HG03135 (cell line): ENCODE results near the gene ACR.

ENCODE experiments used
- ATAC-seq: cut with Tn5 transposase; IDR thresholded peaks from one replicate; pipeline ENCODE4 v1.9.1; 2021; ENCODE audit warnings: mild to moderate bottlenecking, moderate library complexity; ENCODE audit not compliant: unreplicated experiment

Gene ACR

GRCh38 chr22:50716290-50717024 is 21.5 kb upstream of the ACR start:
- ATAC-seq = no peak

- no peak for ATAC-seq
Measured at GRCh38 chr22:50717709-50718351, 20.2 kb upstream of the ACR start.

GRCh38 chr22:50718352-50718709 is 19.7 kb upstream of the ACR start:
- ATAC-seq = no peak

- ATAC-seq = no peak
Measured at GRCh38 chr22:50719814-50720300, 18.1 kb upstream of the ACR start.

- no peak for ATAC-seq
Measured at GRCh38 chr22:50720301-50721256, 17.4 kb upstream of the ACR start.

- ATAC-seq = no peak
Measured at GRCh38 chr22:50721257-50721844, 16.7 kb upstream of the ACR start.

- no peak for ATAC-seq
Measured at GRCh38 chr22:50722048-50722701, 15.8 kb upstream of the ACR start.

- no peak for ATAC-seq
Measured at GRCh38 chr22:50722716-50723428, 15.1 kb upstream of the ACR start.

GRCh38 chr22:50723991-50724390 is 14.0 kb upstream of the ACR start:
- no peak for ATAC-seq

- ATAC-seq = no peak
Measured at GRCh38 chr22:50724616-50725015, 13.4 kb upstream of the ACR start.

GRCh38 chr22:50725597-50725996 is 12.4 kb upstream of the ACR start:
- no peak for ATAC-seq

- ATAC-seq = no peak
Measured at GRCh38 chr22:50726643-50727340, 11.2 kb upstream of the ACR start.

GRCh38 chr22:50727678-50728522 is 10.1 kb upstream of the ACR start:
- ATAC-seq = no peak

GRCh38 chr22:50728523-50728931 is 9.5 kb upstream of the ACR start:
- no peak for ATAC-seq

GRCh38 chr22:50729391-50730012 is 8.5 kb upstream of the ACR start:
- ATAC-seq = no peak

- no peak for ATAC-seq
Measured at GRCh38 chr22:50730013-50730891, 7.8 kb upstream of the ACR start.
